ENCODE results near the gene DDX42.

The DDX42 gene

GRCh38 chr17:63823659-63824331 lies 49.8 kb downstream of the DDX42 start:
- DNase-seq (ENCODE audit: low read depth in 3 of 3) = no peak

- DNase-seq (ENCODE audit: low read depth in 3 of 3) = no peak
Measured at GRCh38 chr17:63824362-63824761, 50.4 kb downstream of the DDX42 start.

GRCh38 chr17:63826468-63827001 lies 52.6 kb downstream of the DDX42 start:
- DNase-seq (ENCODE audit: low read depth in 3 of 3) = no peak

- DNase-seq (ENCODE audit: low read depth in 3 of 3) = peak; percentile 86 to 93 (median 87)
Measured at GRCh38 chr17:63827002-63827800, 53.2 kb downstream of the DDX42 start, which contains the start of the genes FTSJ3 and PSMC5. Gene FTSJ3, minus strand, starts transcription at chr17:63827663. Its CDS starts 761 bp downstream, at chr17:63826902. Gene PSMC5, plus strand, starts transcription at chr17:63827431. Its CDS starts 60 bp downstream, at chr17:63827491.

GRCh38 chr17:63827801-63828221 lies 53.8 kb downstream of the DDX42 start:
- DNase-seq (ENCODE audit: low read depth in 3 of 3) = no peak

- no peak for DNase-seq (ENCODE audit: low read depth in 3 of 3)
Measured at GRCh38 chr17:63828936-63829335, 55.0 kb downstream of the DDX42 start.

GRCh38 chr17:63830278-63830677 lies 56.3 kb downstream of the DDX42 start:
- DNase-seq (ENCODE audit: low read depth in 3 of 3) = no peak

DNA sequence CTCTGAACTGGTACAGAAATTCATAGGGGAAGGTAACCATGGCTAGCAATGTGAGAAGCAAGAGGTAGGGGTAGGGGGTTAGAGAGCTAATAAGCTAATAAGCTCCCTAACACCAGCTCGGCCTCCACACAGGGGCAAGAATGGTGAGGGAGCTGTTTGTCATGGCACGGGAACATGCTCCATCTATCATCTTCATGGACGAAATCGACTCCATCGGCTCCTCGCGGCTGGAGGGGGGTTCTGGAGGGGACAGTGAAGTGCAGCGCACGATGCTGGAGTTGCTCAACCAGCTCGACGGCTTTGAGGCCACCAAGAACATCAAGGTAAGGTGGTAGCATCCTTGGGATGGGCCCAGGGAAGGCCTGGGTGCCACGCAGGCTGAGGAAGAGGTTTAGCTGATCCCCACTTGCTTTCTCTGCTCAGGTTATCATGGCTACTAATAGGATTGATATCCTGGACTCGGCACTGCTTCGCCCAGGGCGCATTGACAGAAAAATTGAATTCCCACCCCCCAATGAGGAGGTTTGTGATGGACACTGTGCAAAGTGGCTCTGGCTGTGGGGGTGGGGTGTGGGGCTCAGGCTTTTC lies 57.0 kb downstream of the DDX42 start:
- no peak for DNase-seq (ENCODE audit: low read depth in 3 of 3)

DNA sequence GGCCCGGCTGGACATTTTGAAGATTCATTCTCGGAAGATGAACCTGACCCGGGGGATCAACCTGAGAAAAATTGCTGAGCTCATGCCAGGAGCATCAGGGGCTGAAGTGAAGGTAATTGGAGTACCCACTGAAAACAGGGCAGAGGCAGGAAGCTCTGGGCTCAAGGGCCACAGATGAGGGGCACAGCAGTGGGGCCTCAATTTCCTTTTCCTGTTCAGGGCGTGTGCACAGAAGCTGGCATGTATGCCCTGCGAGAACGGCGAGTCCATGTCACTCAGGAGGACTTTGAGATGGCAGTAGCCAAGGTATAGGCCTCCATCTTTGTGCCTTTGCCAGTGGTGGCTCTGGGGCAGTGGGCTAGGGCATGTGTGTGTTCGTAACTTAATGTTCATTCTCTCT lies 57.5 kb downstream of the DDX42 start:
- no peak for DNase-seq (ENCODE audit: low read depth in 3 of 3)

DNA sequence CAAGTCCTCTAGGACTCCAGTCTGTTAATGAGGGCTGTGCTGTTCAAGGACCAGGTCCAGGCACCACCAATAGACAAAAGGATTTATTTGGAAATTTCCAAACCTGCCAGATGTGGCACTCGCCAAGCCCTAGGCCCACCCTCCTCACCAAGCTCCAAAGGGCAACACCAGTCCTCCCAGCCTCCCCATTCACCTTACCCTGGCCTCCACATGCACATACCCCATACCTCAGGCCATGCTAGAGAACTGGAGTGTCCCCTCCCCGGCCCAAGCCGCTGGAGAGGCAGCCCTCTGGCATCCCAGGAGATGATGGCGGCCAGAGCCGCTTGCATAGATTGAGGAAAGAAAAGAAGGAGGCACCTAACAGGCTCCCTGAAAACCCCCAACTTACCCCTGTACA lies 58.0 kb downstream of the DDX42 start:
- no peak for DNase-seq (ENCODE audit: low read depth in 3 of 3)

- no peak for DNase-seq (ENCODE audit: low read depth in 3 of 3)
Measured at GRCh38 chr17:63832455-63832854, 58.5 kb downstream of the DDX42 start.

DNA sequence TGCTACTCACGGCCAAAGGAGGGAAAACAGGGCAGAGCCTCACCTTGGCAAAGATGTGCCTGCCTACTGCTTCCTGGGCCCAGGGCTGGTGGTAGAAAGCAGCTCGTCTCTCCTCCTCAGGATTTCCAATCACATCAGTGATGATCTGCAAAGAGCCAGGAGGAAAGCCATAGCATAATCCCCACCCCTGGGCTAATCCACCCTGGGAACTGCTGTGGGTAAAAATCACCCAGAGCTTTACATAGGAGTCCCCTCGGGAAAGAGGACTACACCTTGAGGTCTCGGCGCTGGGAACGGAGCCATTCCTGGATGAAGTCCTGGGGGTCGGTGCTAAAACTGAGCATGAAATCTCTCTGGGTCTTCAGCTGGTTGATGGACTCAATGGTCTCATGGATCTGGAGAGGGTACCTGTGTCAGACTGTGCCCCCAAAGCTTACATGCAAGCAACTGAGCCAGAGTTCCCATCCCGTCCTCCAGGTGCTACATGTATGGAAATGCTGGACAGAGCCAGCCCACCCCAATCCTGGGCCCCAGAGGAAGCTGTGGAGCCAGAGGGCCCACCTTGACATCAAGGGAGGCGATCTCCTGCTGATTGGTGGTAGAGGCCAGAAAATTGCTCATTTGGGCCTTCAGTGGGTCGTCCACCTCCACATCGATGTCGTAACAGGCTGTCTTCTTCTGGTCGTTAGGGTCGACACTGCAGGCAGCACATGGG lies 59.2 kb downstream of the DDX42 start:
- DNase-seq (ENCODE audit: low read depth in 3 of 3) = no peak

GRCh38 chr17:63833741-63834373 lies 59.9 kb downstream of the DDX42 start:
- no peak for DNase-seq (ENCODE audit: low read depth in 3 of 3)

DNA sequence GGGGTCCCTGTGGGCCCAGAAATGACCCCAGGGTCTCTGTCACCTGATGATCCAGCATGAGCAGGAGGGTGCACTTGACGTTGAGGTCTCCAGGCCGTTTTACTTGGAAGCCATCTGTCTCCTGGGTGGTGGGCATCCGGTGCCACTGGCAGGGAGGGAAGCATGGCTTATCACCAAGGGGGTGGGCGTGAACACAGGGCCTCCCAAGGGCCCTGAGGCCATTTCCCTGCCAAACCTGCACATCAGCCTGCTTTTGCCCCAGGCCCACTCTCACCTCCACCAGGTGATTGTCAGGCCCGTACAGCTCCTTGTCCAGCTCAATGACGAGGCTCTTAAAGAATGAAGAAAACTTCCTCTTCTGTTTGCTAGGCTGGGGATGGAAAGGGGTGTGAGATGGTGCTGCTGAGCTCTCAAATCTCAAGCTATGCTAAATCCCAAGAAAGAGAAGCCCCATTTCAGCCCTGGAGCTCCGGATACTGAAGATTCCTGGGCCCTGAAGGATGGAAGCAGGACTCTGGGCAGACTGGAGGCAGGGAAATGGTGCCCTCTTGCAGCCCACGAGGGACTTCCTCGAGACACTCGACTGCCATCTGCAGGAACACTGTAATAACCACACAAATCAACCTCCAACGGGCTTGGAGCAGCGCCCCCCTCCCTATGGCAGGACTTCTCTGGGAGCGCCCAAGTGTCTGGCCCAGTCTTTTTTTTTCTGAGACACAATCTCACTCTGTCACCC lies 60.6 kb downstream of the DDX42 start:
- peak in 1 of 3 experiments; percentile 38 for DNase-seq (ENCODE audit: low read depth in 3 of 3)

DNA sequence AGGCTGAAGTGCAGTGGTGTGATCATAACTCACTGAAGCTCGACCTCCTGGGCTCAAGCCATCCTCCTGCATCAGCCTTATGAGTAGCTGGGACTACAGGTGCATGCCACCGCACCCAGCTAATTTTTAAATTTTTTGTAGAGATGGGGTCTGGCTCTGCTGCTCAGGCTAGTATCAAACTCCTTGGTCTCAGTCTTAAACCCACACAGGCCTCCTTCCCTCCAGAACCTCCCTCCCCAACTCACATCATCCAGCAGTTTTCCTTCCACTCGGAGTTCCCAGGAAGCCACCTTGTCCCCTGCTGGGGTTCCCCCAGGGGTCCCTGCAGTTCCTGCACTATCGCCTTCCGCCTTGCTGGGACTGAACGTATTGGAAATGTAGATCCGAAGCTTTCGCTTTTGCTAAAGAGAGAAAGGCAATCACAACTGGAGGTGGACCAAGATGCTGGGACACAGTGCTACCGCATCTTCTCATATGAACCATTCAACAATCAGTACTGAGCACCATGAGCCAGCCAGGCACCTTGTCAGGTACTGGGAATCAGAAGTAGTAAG lies 61.3 kb downstream of the DDX42 start:
- DNase-seq (ENCODE audit: low read depth in 3 of 3) = no peak

DNA sequence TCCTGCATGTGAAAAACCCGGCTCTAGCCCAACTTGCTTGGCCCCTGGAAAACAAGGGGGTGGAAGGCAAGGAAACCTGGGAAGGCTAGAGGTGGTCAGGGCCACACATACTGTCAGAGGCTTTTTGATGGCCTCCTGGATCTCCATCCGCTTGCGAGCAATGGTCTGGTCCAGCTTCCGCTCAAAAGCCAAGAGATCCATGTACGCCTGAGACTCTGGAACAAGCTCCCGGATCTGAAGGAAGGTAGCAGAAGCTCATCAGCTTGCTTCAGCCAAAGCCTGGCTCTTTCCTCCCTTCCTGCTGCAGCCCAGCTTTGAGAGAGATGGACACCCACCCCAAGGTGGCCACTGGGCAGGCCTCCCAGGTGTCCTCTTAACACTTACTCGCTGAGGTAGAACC lies 62.8 kb downstream of the DDX42 start:
- DNase-seq (ENCODE audit: low read depth in 3 of 3) = no peak

DNA sequence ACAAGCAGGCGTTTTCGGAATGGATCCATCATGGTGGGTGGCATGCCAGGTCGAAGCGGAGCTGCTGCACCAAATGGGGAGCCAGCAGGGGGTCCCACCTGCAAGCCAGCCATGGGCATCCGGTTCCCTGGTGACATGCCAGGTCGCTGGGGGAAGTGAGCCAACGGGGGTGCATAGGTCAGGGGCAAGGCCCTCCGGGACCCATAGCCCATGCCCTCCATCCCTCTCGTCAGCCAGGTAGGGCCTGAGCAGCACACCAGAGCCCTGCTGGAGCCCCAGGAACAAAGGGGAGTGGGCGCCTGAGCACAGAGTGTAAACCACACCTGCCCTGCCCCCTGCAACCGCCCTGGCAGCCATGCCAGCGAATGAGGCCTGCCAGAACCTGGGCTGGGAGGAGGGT lies 63.5 kb downstream of the DDX42 start:
- no peak for DNase-seq (ENCODE audit: low read depth in 3 of 3)

- DNase-seq (ENCODE audit: low read depth in 3 of 3) = no peak
Measured at GRCh38 chr17:63837962-63838600, 64.1 kb downstream of the DDX42 start.

DNA sequence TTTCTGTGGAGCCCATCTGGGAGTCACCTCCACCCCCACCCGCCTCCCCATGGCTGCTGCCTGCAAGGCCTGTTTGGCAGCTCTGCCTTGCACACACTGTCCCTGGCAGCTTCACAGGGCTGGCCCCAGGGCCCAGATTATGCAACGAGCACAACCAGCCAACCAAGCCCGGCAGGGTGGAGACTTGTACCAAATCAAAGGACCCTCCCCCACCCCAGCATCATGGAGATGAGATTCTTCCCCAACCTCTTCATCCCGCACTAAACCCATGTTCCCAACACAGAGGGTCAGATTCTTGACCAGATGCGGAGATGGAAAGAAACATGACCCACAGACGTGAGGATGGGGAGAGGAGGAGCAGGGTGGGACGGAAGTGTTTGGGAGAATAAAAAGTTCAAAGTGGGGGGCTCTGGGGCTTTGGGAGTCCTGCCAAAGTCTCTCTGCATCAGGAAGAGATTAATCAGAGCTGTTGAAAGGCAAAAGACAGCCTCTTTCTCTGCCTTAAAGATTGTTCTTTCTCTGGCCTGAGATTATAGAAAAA lies 64.7 kb downstream of the DDX42 start:
- DNase-seq (ENCODE audit: low read depth in 3 of 3) = no peak
